Fibroblast of mammary gland (primary cell): ENCODE data around the gene ZNF622.
A peak's percentile ranks its signal among the peaks of the same experiment; 100 is the strongest.

Experiments used
- DNase-seq: peaks from one replicate; pipeline ENCODE4 v3.0.0-alpha.2; 2010; ENCODE audit warnings: low read depth
- H3K4me3 ChIP-seq: 2 replicates; pipeline ENCODE4 v1.5.1; 2011; ENCODE audit warnings: low read depth, mild to moderate bottlenecking, low read length, moderate library complexity; ENCODE audit not compliant: control insufficient read depth
- TF ChIP-seq, protein P1 (sequence below): conservative IDR thresholded peaks from 2 replicates; pipeline ENCODE4 v1.5.1; 2011; ENCODE audit warnings: low read depth, low read length, inconsistent platforms; ENCODE audit not compliant: control insufficient read depth, insufficient read depth

Gene ZNF622

GRCh38 chr5:16464664-16465543, 696 bp downstream of the ZNF622 start:
- DNase-seq, result no peak
- H3K4me3 ChIP-seq, result peak overlapping the region; percentile 91
- TF ChIP-seq, protein P1, sequence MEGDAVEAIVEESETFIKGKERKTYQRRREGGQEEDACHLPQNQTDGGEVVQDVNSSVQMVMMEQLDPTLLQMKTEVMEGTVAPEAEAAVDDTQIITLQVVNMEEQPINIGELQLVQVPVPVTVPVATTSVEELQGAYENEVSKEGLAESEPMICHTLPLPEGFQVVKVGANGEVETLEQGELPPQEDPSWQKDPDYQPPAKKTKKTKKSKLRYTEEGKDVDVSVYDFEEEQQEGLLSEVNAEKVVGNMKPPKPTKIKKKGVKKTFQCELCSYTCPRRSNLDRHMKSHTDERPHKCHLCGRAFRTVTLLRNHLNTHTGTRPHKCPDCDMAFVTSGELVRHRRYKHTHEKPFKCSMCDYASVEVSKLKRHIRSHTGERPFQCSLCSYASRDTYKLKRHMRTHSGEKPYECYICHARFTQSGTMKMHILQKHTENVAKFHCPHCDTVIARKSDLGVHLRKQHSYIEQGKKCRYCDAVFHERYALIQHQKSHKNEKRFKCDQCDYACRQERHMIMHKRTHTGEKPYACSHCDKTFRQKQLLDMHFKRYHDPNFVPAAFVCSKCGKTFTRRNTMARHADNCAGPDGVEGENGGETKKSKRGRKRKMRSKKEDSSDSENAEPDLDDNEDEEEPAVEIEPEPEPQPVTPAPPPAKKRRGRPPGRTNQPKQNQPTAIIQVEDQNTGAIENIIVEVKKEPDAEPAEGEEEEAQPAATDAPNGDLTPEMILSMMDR, result no peak

DNA sequence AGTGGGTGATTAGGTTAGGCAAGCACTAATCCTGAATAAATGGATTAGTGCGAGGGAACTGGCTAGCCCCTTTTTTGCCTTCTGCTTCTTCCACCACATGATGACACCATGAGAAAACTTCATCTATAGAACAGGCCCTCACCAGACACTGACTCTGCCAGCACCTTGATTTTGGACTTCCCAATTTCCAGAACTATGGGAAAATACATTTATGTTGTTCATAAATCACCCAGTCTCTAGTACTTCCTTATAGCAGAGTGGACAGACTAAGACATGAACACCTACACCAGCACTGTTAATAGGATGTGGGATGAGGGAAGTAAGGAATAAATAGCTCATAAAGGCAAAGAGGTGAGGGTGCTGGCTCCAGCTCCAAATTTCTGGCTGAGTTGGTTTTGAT, 1.4 kb downstream of the ZNF622 start:
- no peak for DNase-seq
- peak overlapping the region; percentile 91 for H3K4me3 ChIP-seq
- TF ChIP-seq, protein P1, result no peak

DNA sequence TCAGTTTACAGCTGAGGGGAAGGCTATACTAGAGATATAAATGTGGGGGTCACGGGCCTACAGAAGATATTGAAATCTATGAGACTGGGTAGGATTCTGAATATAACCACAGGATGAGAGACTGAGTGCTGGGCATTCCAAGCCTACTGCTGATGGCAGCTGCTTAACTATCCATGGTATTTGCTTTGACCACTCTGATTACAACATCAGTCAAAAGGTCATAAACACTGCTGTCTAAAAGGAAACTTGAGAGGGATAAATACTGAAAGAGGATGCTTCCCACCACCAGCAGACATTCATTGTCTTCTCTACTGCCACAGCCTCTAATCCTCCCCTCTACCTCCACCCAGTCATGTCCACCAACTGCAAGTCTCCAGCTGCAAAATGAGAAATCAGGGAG, 3.8 kb downstream of the ZNF622 start:
- TF ChIP-seq, protein P1, result no peak
- peak; percentile 82 for DNase-seq

GRCh38 chr5:16461026-16461425, 4.6 kb downstream of the ZNF622 start:
- no peak overlapping the region for H3K4me3 ChIP-seq
- peak; percentile 44 for DNase-seq

More for the DNA sequence above, 3.8 kb downstream of the ZNF622 start:
- H3K4me3 ChIP-seq, result no peak overlapping the region

DNA sequence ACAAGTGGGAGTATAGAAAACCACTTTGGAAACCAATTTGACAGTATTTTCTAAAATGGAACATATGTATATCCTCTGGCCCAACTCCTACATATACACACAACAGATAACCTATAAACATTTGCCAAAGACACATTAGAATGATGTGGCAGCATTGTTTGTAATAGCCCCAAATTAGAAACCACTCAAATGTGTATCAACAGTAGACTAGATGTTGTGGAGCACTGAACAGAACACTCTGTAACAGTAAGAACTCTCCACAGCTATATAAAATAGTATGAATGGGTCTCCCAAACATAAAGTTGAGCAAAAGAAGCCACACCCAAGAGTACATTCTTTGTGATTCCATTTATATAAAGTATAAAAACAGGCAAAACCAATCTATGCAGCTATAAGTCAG, 6.1 kb downstream of the ZNF622 start:
- TF ChIP-seq, protein P1, result no peak
- H3K4me3 ChIP-seq, result no peak overlapping the region
- no peak for DNase-seq

More at GRCh38 chr5:16461026-16461425, 4.6 kb downstream of the ZNF622 start:
- TF ChIP-seq, protein P1, result no peak

GRCh38 chr5:16457853-16458252, 7.7 kb downstream of the ZNF622 start:
- no peak overlapping the region for H3K4me3 ChIP-seq
- TF ChIP-seq, protein P1, result no peak
- DNase-seq, result peak; percentile 40
